DOHH2 (cell line): ENCODE measurements around the gene TREML2.

Experiments used
- H3F3A ChIP-seq: fragments of 200-600 bp; sonication (generic), shearing (Covaris generic); 2 replicates; pipeline ENCODE4 v1.6.0; 2016; ENCODE audit warnings: antibody characterized with exemption, mild to moderate bottlenecking; ENCODE audit not compliant: control insufficient read depth, insufficient read depth
- H3K27ac ChIP-seq: fragments of 200-600 bp; sonication (generic); 2 replicates; pipeline ENCODE4 v1.5.1; 2014; ENCODE audit warnings: low read depth, mild to moderate bottlenecking, low read length, moderate library complexity
- H3K27me3 ChIP-seq: fragments of 200-600 bp; sonication (generic); 2 replicates; pipeline ENCODE4 v1.6.1; 2014; ENCODE audit warnings: mild to moderate bottlenecking, low read length, mixed read lengths; ENCODE audit not compliant: control insufficient read depth
- H3K36me3 ChIP-seq: fragments of 200-600 bp; sonication (generic); 2 replicates; pipeline ENCODE4 v1.6.1; 2014; ENCODE audit warnings: mild to moderate bottlenecking, low read length, moderate library complexity, mixed read lengths; ENCODE audit not compliant: control insufficient read depth
- H3K4me1 ChIP-seq: fragments of 200-600 bp; sonication (generic); 2 replicates; pipeline ENCODE4 v1.6.1; 2014; ENCODE audit warnings: mild to moderate bottlenecking, low read length, mixed read lengths; ENCODE audit not compliant: control insufficient read depth
- H3K4me2 ChIP-seq: fragments of 200-600 bp; sonication (generic); 2 replicates; pipeline ENCODE4 v1.6.0; 2014; ENCODE audit warnings: mild to moderate bottlenecking, low read length, moderate library complexity
- H3K4me3 ChIP-seq: fragments of 200-600 bp; sonication (generic); 2 replicates; pipeline ENCODE4 v1.5.1; 2014; ENCODE audit warnings: mild to moderate bottlenecking, low read length, mixed read lengths
- H3K79me2 ChIP-seq: fragments of 200-600 bp; sonication (generic); 2 replicates; pipeline ENCODE4 v1.6.1; 2014; ENCODE audit warnings: mild to moderate bottlenecking, low read length, mixed read lengths; ENCODE audit not compliant: control insufficient read depth
- H3K9me2 ChIP-seq: fragments of 200-600 bp; sonication (generic); replicated peaks from 2 replicates; pipeline ENCODE4 v1.6.1; 2014; ENCODE audit warnings: mild to moderate bottlenecking, low read length, mixed read lengths; ENCODE audit not compliant: control insufficient read depth
- H3K9me3 ChIP-seq: fragments of 200-600 bp; sonication (generic); 2 replicates; pipeline ENCODE4 v1.6.1; 2014; ENCODE audit warnings: antibody characterized with exemption, low read length, mixed read lengths; ENCODE audit not compliant: control insufficient read depth, insufficient read depth
- H4K20me1 ChIP-seq: fragments of 200-600 bp; sonication (generic); 2 replicates; pipeline ENCODE4 v1.6.0; 2014; ENCODE audit warnings: low read depth, mild to moderate bottlenecking, antibody characterized with exemption, low read length, moderate library complexity; ENCODE audit not compliant: control insufficient read depth, insufficient read depth
- EZH2phosphoT487 ChIP-seq: fragments of 200-600 bp; sonication (generic); IDR thresholded peaks from 2 replicates; pipeline ENCODE4 v1.6.1; 2017; ENCODE audit warnings: borderline replicate concordance, mild to moderate bottlenecking, antibody characterized with exemption, low read length, moderate library complexity, mixed read lengths
- TF ChIP-seq, protein P1 (sequence below): fragments of 200-600 bp; sonication (generic); IDR thresholded peaks from one replicate; pipeline ENCODE4 v1.5.1; 2014; ENCODE audit warnings: antibody characterized with exemption, mild to moderate bottlenecking, low read depth, low read length; ENCODE audit not compliant: poor library complexity, severe bottlenecking

Gene TREML2

DNA sequence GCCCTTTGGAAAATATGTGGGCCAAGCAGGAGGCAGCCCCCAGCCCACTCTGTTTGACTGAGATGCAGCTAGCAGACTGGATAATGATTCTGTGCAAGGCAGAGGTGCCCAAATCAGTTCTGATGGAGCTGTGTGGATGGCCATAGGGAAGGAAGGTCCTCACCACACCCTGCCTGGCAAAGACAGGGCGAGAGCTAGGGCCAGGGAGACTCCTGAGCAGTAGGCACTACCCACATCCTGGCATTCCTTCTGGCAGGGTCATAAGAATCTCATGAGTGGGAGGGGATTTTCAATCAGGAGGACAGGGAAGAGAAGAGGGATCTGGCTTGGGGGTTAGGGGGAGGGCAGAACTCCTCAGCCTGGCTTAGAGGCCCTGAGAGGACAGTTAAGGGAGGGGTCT is 19.4 kb downstream of the TREML2 start:
- Histone ChIP-seq H3K4me2 (no peak overlapping the region), H3K4me3 (no peak overlapping the region), H3K4me1 (peaks cover 20% of the 10 kb centered on the region), H3K9me2 (no peaks in the 10 kb centered on the region), H4K20me1 (no peaks in the 10 kb centered on the region), H3K36me3 (no peaks in the 10 kb centered on the region), H3F3A (no peaks in the 10 kb centered on the region), H3K79me2 (no peaks in the 10 kb centered on the region), H3K27ac (no peak overlapping the region), H3K9me3 (no peaks in the 10 kb centered on the region), H3K27me3 (0 out of 2 replicates have a peak, but pooled peaks cover 3% of the 10 kb centered on the region)
- TF ChIP-seq, protein P1, sequence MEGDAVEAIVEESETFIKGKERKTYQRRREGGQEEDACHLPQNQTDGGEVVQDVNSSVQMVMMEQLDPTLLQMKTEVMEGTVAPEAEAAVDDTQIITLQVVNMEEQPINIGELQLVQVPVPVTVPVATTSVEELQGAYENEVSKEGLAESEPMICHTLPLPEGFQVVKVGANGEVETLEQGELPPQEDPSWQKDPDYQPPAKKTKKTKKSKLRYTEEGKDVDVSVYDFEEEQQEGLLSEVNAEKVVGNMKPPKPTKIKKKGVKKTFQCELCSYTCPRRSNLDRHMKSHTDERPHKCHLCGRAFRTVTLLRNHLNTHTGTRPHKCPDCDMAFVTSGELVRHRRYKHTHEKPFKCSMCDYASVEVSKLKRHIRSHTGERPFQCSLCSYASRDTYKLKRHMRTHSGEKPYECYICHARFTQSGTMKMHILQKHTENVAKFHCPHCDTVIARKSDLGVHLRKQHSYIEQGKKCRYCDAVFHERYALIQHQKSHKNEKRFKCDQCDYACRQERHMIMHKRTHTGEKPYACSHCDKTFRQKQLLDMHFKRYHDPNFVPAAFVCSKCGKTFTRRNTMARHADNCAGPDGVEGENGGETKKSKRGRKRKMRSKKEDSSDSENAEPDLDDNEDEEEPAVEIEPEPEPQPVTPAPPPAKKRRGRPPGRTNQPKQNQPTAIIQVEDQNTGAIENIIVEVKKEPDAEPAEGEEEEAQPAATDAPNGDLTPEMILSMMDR: no peak
- TF ChIP-seq EZH2phosphoT487: no peak

DNA sequence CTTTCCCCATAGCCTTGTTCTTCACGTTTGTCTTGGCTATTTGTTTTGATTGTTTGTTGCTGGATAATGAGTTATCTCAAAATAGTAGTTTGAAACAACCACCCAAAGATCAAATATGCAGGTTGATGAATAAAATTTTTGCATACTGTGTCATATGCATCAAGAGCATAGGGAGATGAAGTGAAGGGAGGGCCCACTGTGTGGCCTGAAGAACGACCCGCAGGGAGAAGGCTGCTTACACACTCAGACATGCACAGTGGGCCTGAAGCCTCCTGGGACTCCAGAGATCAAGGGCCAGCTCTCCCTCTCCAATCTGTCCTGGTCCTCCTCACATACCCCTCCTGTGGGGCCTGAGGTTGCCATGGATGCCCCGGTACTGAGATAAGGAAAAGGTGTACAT is 21.8 kb downstream of the TREML2 start:
- Histone ChIP-seq H3K36me3 (no peaks in the 10 kb centered on the region), H3K4me2 (no peak overlapping the region), H3K4me3 (no peak overlapping the region), H3K79me2 (no peaks in the 10 kb centered on the region), H3K9me3 (no peaks in the 10 kb centered on the region), H4K20me1 (no peaks in the 10 kb centered on the region), H3F3A (no peaks in the 10 kb centered on the region), H3K4me1 (peaks cover 13% of the 10 kb centered on the region), H3K27me3 (0 out of 2 replicates have a peak, but pooled peaks cover 3% of the 10 kb centered on the region), H3K27ac (no peak overlapping the region), H3K9me2 (no peaks in the 10 kb centered on the region)
- TF ChIP-seq, protein P1: no peak
- no peak for TF ChIP-seq EZH2phosphoT487

DNA sequence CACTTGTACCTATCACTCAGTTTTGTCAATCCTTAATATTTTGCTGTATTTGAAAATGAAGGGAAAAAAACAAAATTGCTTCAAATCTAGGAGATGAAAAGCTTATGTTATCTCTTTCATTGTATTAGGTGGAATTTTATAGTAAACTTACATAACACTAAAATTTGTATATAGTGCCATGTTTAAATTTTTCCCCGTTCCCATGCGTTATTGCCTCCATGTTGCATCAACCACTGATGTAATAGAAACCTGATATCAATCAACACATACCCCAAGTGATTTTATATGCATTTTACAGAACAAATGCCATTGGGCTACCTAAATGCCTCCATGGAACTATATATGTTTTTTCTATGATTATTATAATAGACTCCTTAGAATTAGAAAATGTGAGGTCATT is 23.3 kb downstream of the TREML2 start:
- no peak overlapping the region for H3K4me2 ChIP-seq
- H3F3A ChIP-seq: no peaks in the 10 kb centered on the region
- H3K9me2 ChIP-seq: no peaks in the 10 kb centered on the region
- no peak overlapping the region for H3K4me3 ChIP-seq
- no peak overlapping the region for H3K27ac ChIP-seq
- no peaks in the 10 kb centered on the region for H3K36me3 ChIP-seq
- H3K4me1 ChIP-seq: peaks cover 7% of the 10 kb centered on the region
- H4K20me1 ChIP-seq: no peaks in the 10 kb centered on the region
- H3K27me3 ChIP-seq: 0 out of 2 replicates have a peak, but pooled peaks cover 3% of the 10 kb centered on the region
- TF ChIP-seq, protein P1: no peak
- no peak for TF ChIP-seq EZH2phosphoT487
- H3K79me2 ChIP-seq: no peaks in the 10 kb centered on the region
- no peaks in the 10 kb centered on the region for H3K9me3 ChIP-seq
